ENCODE measurements around the gene IPP.
"Not testable (repeated sequence)": the region's sequence is repeated elsewhere in the genome, so short reads cannot be mapped to it uniquely, and the experiment has no call there.

Gene IPP

DNA sequence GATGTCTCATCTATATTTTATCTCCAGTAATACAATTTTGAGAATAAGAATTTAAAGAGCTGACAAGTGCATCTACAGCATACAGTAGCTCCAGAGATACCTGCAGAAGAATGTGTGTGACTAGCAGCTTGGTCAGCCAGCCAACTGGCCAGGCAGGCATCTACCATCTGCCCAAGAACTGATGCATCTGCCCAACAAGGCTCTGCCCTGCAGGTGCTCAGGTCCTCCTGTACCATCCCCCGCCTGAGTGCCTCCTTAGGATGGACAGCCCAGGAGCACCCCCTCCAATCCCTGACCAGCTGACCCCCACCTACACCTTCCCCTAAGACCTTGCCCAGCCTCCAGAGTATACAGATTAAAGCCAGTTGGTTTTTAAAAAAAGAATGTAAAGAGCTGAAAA, 32.2 kb downstream of the IPP start:
- no peak overlapping the region for H3K4me3 ChIP-seq (ENCODE audit: low read depth, low read length)
- TF ChIP-seq, protein P1, sequence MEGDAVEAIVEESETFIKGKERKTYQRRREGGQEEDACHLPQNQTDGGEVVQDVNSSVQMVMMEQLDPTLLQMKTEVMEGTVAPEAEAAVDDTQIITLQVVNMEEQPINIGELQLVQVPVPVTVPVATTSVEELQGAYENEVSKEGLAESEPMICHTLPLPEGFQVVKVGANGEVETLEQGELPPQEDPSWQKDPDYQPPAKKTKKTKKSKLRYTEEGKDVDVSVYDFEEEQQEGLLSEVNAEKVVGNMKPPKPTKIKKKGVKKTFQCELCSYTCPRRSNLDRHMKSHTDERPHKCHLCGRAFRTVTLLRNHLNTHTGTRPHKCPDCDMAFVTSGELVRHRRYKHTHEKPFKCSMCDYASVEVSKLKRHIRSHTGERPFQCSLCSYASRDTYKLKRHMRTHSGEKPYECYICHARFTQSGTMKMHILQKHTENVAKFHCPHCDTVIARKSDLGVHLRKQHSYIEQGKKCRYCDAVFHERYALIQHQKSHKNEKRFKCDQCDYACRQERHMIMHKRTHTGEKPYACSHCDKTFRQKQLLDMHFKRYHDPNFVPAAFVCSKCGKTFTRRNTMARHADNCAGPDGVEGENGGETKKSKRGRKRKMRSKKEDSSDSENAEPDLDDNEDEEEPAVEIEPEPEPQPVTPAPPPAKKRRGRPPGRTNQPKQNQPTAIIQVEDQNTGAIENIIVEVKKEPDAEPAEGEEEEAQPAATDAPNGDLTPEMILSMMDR (IDR thresholded peaks at IDR 0.05; ENCODE audit: borderline replicate concordance, insufficient read depth, low read depth, low read length), result no peak

DNA sequence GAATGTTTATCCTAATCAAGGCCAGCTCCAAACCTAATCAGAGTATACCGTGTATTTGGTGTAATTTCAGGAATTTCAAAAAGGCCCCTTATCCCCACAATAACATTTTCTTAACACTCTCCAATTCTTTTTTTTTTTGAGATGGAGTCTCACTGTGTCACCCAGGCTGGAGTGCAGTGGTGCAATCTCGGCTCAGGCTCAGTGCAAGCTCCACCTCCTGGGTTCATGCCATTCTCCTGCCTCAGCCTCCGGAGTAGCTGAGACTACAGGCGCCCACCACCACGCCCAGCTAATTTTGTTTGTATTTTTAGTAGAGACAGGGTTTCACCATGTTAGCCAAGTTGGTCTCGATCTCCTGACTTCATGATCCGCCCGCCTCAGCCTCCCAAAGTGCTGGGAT, 33.1 kb downstream of the IPP start:
- H3K4me3 ChIP-seq (ENCODE audit: low read depth, low read length), result not testable (repeated sequence)

DNA sequence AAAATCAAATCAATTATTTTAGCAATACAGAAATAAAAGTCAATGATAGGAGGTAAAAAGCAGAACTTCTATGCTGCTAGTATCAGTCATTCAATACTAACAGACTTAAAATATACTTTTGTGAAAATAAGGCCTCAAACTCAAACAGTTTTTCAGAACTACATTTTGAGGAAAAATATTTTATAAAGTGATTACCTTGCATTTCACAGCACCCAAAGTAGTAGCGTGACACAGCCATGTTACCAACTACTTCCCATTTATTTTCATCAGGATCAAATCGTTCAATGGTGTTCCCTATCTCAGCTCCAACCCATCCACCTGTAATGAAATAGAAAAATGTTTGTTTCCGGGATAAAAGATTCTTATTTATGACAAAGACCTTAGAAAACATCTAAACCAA, 33.8 kb downstream of the IPP start:
- TF ChIP-seq, protein P1 (IDR thresholded peaks at IDR 0.05; ENCODE audit: borderline replicate concordance, insufficient read depth, low read depth, low read length), result no peak
- no peak overlapping the region for H3K4me3 ChIP-seq (ENCODE audit: low read depth, low read length)

DNA sequence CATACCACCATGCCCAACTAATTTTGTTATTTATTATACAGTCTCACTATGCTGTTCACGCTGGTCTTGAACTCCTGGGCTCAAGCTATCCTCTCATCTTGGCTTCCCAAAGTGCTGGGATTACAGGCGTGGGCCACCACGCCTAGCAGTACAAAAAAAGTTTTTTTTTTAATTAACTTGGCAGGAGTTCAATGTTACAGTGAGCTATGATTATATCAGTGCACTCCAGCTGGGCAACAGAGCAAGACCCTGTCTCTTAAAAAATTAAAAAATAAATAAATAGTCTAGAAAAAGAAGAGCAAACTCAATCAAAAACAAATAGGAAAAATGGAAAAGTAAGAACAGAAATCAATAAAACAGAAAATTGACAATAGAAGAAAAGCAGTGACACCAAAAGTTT, 36.7 kb downstream of the IPP start:
- TF ChIP-seq, protein P1 (IDR thresholded peaks at IDR 0.05; ENCODE audit: borderline replicate concordance, insufficient read depth, low read depth, low read length), result no peak
- H3K4me3 ChIP-seq (ENCODE audit: low read depth, low read length), result no peak overlapping the region

DNA sequence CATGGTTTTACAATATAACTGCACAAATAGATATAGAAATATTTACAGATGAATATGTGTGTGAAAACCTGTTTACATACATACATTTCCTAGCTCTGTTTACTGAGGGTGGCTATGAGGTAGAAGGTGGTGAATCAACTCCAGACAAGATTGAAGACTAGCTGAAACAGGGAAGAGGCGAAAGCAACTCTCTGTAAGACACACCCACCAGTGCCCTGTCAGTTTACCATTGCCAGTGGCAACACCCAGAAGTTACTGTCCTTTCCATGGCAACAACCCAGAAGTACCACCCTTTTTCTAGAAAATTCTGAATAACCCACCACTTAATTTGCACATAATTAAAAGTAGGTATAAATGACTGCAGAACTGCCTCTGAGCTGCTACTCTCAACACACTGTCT, 45.8 kb downstream of the IPP start:
- TF ChIP-seq, protein P1 (IDR thresholded peaks at IDR 0.05; ENCODE audit: borderline replicate concordance, insufficient read depth, low read depth, low read length), result no peak
- H3K4me3 ChIP-seq (ENCODE audit: low read depth, low read length), result no peak overlapping the region

DNA sequence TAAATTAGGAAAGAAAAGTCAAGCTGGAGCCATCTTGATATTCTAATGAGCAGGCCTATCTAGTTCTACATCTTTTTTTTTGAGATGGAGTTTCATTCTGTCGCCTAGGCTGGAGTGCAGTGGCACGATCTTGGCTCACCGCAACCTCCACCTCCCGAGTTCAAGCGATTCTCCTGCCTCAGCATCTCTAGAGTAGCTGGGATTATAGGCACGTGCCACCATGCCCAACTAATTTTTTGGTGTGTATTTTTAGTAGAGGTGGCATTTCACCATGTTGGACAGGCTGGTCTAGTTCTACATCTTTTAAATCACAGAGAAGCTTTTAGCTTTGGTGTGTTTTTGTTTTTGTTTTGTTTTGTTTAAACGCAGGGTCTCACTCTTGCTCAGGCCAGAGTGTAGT, 55.6 kb downstream of the IPP start:
- TF ChIP-seq, protein P1 (IDR thresholded peaks at IDR 0.05; ENCODE audit: borderline replicate concordance, insufficient read depth, low read depth, low read length), result no peak
- no peak overlapping the region for H3K4me3 ChIP-seq (ENCODE audit: low read depth, low read length)

DNA sequence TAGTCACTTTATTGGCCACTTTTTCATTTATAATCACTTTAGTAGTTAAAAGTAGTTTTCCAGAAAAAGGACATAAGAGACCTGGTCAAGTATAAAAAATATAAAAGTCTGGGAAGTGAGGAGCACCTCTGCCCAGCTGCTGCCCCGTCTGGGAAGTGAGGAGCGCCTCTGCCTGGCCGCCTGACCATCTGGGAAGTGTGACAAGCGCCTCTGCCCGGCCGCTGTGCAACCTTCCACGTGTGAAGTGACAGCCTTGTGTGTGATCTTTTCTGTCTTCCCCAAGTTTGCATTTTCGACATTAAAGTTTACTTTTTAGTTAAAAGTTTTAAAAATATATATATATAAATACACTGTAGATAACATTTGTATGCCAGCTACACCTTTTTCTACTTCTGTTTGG, 56.6 kb downstream of the IPP start:
- H3K4me3 ChIP-seq (ENCODE audit: low read depth, low read length), result not testable (repeated sequence)

DNA sequence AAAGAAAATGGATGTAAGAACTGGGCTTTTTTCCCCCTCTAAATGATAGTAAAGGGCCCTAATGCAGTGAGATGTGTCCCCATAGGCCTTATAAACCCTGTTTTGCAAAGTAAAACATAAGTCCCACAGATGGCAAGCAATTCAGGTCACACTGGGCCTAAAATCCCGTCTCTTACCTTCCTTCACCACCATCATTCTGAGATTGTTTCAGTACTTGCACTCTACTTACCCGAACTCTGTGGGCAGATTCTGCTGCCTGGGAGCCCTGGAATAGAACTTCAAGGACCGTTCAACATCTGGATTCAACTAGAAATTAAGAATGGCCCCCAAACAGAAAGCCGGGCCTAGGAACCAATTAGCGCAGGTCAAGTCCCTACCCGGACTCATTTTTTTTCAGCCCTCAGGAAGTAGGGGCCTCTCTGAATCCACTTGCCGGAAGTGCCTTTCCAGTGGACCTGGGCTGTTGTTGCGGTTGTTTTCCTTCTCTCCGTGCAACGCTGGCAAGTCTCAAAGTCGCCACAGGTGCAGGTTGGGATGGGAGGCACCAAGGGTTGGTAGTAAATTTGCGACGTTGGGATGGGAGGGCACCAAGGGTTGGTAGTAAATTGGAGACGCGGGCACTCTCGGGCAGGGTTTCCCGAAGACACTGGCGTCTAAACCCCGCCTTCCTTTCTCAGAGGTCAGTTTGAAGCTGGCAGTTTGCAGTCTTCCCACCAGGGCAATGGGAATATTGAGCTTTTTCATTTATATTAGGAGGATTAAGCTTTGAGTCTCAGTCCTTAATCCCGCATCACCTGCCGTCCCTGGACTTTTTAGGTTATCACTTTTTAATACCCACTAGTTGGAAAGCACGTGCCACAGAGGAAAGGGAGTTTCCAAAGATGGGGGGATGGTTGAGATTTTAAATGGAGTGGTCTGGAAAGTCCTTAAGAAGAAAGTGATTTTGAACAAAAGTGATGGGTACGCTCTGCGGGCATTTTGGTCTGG, 62.4 kb downstream of the IPP start, which contains the start of gene TMEM69:
Gene TMEM69 (plus strand): TSS at position 428 of the 987 bp plus-strand sequence. CDS start 2,888 bp downstream, outside the sequence.
- TF ChIP-seq, protein P1 (IDR thresholded peaks at IDR 0.05; ENCODE audit: borderline replicate concordance, insufficient read depth, low read depth, low read length), result no peak
- H3K4me3 ChIP-seq (ENCODE audit: low read depth, low read length), result peak within 1 kb of the TSS; percentile 88

Measured in GM12875 (cell line).